Lower leg skin (tissue), 4 donors: ENCODE results near the gene SCD5. TPM values are rescaled to one million over a fixed set of nuclear protein-coding genes. Genes with fewer than 3 reads are reported as not detected.

Source experiments
- DNase-seq, 2 donors: peaks; one replicate each; pipeline ENCODE4 v3.0.0-alpha.2; 2019; ENCODE audit warnings: low spot score in 2 of 2
- H3K4me3 ChIP-seq: fragments of 200-600 bp; sonication (generic); 2 replicates; pipeline ENCODE4 v1.5.1; 2017; ENCODE audit warnings: mild to moderate bottlenecking, low read depth; ENCODE audit not compliant: poor library complexity, severe bottlenecking
- CTCF ChIP-seq, 3 donors: fragments of 450-650 bp; IDR thresholded peaks; one replicate each; pipeline ENCODE4 v1.5.1; 2016; ENCODE audit warnings: antibody characterized with exemption in 3 of 3, mild to moderate bottlenecking in 3 of 3, moderate library complexity in 2 of 3
- POLR2A ChIP-seq, 2 donors: fragments of 450-650 bp; IDR thresholded peaks; one replicate each; pipeline ENCODE4 v1.6.1; 2016 to 2017; ENCODE audit warnings: antibody characterized with exemption in 2 of 2, mild to moderate bottlenecking in 1 of 2, moderate library complexity in 1 of 2
- WGBS, 2 donors: methylation state at CpG; one replicate each; pipeline ENCODE4 v1.1.5; 2018; 5-methylcytosine and 5-hydroxymethylcytosine counted together
- intact Hi-C: fragments of 100-400 bp; cut with DNase I; formaldehyde crosslinking; loops from one replicate; pipeline ENCODE4 v1.15.0; 2023; ENCODE audit warnings: low total_unique reads
- total RNA-seq, 4 donors: library from RNA; depleted of rRNA; stranded (reverse); fragments of >200 nt; gene quantifications; one replicate each; pipeline ENCODE4 v1.1.0, GENCODE V29; 2016

SCD5 gene
- total RNA-seq, 4 donors from 2014 or later = 4.6 to 16.9 (median 11.6) TPM

- 92 to 100% methylated on average over 1 of the region's 1 CpG for WGBS, 2 donors
- intact Hi-C loops = no loop called here
- no peak overlapping the region for H3K4me3 ChIP-seq
- no peak for DNase-seq
- TF ChIP-seq CTCF (IDR thresholded peaks at IDR 0.05) (no peak), POLR2A (IDR thresholded peaks at IDR 0.05) (no peak)
Measured at GRCh38 chr4:82604522-82604921, 194.1 kb downstream of the SCD5 start.

- WGBS, 2 donors = 74 to 75% methylated on average over 9 of the region's 9 CpGs
- H3K4me3 ChIP-seq = no peak overlapping the region
- intact Hi-C loops = no loop called here
- TF ChIP-seq POLR2A (IDR thresholded peaks at IDR 0.05) (no peak), CTCF (IDR thresholded peaks at IDR 0.05) (no peak)
- DNase-seq = no peak
Measured at GRCh38 chr4:82601242-82602015, 197.2 kb downstream of the SCD5 start.

- intact Hi-C loops = no loop called here
- 76 to 78% methylated on average over 4 of the region's 4 CpGs for WGBS, 2 donors
- no peak overlapping the region for H3K4me3 ChIP-seq
- no peak for TF ChIP-seq CTCF (IDR thresholded peaks at IDR 0.05)
- TF ChIP-seq POLR2A (IDR thresholded peaks at IDR 0.05) = no peak
- DNase-seq = no peak
Measured at GRCh38 chr4:82599336-82599735, 199.3 kb downstream of the SCD5 start.

- DNase-seq = no peak
- TF ChIP-seq POLR2A (IDR thresholded peaks at IDR 0.05) (no peak), CTCF (IDR thresholded peaks at IDR 0.05) (no peak)
- intact Hi-C loops = no loop called here
- 62 to 67% methylated on average over 4 of the region's 4 CpGs for WGBS, 2 donors
- H3K4me3 ChIP-seq = no peak overlapping the region
Measured at GRCh38 chr4:82594456-82594855, 204.1 kb downstream of the SCD5 start.

GRCh38 chr4:82593411-82593810 lies 205.2 kb downstream of the SCD5 start:
- intact Hi-C loops = no loop called here
- WGBS, 2 donors = 78 to 82% methylated on average over 5 of the region's 5 CpGs
- TF ChIP-seq CTCF (IDR thresholded peaks at IDR 0.05) (no peak), POLR2A (IDR thresholded peaks at IDR 0.05) (no peak)
- no peak overlapping the region for H3K4me3 ChIP-seq
- no peak for DNase-seq

GRCh38 chr4:82592639-82593038 lies 206.0 kb downstream of the SCD5 start:
- no peak for DNase-seq
- H3K4me3 ChIP-seq = no peak overlapping the region
- intact Hi-C loops = no loop called here
- TF ChIP-seq POLR2A (IDR thresholded peaks at IDR 0.05) = no peak
- no peak for TF ChIP-seq CTCF (IDR thresholded peaks at IDR 0.05)
- WGBS, 2 donors = 96 to 97% methylated on average over 3 of the region's 3 CpGs
